GM18519 (cell line): ENCODE data around the gene HPS4.
"Not testable (repeated sequence)": the region's sequence is repeated elsewhere in the genome, so short reads cannot be mapped to it uniquely, and the experiment has no call there.

Experiments
- ATAC-seq: cut with Tn5 transposase; IDR thresholded peaks from one replicate; pipeline ENCODE4 v1.9.1; 2021; ENCODE audit warnings: mild to moderate bottlenecking, moderate library complexity; ENCODE audit not compliant: unreplicated experiment, low FRiP score

HPS4 gene

DNA sequence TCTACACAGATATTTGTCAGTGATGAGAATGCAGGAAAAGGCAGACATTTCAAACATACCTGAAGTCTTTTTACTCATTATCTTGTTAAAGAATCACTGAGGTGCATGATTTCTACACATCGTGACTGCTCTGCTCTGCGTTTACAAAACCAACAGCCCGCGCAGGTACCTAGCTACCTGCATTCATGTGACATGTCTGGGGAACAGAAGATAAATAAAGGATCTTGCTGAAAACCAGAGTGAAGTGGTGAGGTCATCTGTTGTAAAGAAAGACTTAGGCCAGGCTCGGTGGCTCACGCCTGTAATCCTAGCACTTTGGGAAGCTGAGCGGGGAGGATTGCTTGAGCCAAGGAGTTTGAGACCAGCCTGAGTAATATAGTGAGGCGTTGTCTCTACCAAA lies 38.8 kb downstream of the HPS4 start:
- ATAC-seq, result no peak

DNA sequence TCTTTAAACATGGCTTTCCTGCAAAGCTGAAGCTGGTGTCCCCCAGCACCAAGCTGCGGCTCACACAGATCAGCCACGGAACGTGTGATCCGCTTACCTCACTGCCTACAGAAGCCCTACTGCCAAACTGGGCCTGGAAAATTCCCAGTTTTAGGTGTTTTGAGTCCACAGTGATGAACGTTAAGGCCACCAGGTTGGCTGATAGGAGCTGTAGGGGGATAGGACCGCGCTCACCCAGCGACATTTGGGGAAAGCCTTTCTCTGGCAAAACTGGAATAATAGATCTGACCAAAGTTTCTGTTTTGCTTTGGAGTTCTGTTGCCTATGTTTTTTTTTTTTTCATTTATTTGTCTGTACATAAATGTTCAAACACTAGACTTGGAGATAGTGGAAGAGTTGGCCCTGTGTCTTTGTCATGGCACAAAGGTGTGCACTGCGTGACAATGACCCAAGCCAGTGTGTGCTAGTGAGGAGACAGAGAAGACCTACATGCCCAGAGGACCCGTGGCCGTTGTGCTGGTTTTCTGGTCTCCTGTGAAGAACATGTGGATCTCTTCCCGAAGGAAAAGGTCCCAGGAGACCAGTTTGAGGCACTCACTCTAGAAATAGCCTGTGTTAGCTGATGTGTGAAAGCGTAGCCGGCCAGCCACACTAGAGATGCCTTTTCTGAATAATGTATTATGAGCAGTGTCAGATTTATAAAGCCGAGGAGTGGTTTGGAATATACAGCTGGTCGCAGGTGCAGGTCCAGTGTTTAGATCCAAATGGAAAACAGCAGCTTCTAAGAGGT lies 39.5 kb downstream of the HPS4 start:
- no peak for ATAC-seq

DNA sequence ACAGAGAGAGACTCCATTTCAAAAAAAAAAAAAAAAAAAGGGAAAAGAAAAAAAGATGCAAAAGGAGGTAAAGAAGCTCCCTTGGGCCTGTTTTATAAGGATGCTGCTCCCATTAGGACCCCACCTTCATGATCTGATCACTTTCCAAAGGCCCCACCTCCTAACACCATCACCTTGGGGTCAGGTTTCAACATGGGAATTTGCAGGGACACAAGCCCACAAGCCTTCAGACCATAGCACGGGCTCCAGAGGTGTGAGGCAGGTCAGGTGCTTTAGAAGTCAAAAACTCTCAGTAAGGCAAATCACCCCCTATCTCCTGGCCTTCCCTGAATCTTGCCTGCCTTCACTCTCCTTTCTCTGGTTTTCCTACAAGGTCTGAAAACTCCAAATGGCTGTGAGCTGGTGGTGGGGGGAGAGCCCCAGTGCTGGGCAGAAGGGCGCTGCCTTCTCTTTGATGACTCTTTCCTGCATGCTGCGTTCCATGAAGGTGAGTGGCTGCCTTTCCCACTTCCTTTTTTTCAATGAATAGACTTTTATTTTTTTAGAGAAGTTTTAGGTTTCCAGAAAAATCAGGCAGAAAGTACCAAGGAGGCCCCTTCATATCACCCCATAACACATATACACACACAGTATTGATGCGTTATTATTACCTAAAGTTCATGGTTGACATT lies 41.4 kb downstream of the HPS4 start:
- ATAC-seq, result no peak

DNA sequence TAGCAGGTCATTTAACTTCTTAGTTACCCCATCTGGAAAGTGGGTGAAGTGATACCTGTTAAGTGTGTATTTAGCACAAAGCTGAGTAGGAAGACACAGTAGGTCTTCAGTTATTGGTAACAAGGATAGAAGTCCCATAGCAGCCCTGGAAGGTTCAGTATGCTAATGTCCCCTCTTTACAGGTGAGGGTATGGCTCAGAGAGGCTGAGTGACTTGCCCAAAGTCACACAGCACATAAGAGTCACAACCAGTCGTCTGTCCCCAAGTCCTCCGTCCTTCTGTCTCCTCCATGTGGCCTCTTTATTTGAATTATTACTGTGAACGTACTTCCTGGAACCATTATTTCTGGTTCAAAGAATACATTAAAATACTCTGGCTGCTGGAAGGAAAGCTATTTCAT lies 44.0 kb downstream of the HPS4 start:
- no peak for ATAC-seq

DNA sequence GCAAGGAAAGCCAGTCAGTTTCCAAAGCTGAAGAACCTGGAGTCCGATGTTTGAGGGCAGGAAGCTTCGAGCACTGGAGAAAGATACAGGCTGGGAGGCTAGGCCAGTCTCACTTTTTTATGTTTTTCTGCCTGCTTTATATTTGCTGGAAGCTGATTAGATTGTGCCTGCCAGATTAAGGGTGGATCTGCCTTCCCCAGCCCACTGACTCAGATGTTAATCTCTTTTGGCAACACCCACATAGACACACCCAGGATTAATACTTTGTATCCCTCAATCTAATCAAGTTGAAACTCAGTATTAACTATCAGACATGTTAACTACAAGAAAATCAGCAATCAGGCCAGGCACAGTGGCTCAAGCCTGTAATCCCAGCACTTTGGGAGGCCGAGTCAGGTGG lies 44.8 kb downstream of the HPS4 start:
- not testable (repeated sequence) for ATAC-seq

DNA sequence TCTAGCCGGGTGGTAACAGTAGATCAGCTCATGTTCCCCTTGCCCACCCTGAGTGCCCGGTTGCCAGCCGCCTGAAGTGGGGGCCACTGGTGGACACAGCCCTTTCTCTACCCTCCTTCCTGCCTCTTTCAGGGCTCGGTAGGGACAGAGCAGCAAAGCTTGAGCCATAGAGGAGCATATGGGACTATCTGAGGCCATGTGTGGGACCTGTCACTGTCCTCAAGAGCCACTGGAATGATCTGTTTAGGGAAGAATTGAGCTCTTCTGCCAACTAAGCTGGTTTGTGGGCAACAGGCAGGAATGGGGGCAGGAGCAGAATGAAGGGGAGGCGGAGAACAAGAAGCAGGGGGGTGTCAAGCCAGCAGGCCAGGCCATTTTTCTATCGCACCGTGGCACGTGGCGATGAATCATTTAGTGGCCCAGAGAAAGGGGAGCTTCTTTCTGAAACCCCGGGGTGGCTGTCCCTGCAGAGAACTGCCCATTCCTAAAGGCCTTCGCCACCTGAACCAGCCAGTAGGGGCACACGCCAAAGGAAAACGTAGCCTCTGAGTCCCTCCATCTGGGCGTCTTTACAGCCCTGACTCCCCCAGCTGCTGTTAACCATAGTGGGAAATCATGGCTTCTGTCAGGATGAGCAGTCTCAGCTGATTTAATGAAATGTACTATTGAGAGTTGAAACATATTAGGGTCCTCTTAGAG lies 45.7 kb downstream of the HPS4 start:
- no peak for ATAC-seq

DNA sequence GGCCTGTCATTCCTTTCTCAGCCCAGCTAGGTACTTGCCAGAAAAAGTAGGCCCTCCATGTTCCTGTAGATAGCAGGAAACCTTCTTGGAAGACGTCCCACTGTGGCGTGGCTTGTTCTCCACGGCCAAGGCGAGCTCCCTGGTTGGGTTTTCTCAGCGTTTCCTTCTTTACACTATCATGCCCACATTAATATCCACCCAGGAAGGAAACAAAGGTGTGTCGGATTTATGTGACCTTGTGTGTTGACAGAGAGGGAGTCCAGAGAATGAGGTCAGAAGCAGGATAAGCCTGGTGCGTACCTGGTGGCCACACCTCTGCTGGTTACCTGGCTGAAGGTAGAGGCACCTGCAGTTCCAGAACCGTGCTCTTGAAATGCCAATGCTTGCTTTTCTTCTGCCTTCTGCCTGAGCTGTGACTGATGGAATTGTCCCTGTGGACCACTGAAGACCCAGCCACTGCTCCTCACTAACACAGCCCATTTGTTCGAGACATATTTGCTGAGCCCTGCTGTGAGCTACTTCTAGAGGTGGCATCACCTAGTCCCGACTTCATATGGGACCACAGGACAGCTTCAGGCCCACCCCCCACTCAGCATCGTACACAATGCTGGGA lies 46.6 kb downstream of the HPS4 start:
- ATAC-seq, result no peak

DNA sequence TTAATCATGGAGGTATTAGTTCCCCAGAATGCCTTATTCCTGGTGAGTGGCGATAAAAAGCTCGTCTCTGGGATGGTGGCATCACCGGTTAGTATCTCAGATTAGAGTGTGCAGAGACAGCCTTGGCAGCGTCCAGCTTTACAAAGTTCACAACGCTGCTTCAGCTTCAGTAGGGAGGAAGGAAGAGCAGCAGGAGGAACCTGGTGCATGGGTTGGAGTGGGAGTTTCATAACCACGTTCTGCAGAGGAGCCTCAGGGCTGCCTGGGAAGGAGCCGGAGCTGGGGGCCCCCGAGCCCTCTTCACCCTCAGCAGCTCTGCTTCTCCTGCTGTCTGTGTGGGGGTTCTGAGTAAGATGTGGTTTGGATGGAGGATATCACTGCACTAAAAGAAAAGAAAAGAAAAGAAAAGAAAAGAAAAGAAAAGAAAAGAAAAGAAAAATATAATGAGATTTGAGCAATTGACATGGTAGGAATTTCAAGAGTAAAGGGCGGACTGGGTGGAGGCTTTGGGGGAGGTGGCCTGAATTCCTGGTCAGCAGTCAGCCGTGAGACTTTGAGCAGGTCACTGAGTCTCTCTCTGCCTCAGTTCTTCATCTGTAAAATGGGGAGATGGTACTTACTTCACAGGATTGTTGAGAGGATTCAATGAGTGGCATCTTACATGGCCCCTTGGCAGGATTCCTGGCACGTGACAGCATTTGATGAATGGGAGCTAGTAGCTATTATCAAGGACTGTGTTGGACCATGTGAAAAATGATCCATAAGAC lies 48.1 kb downstream of the HPS4 start:
- no peak for ATAC-seq

DNA sequence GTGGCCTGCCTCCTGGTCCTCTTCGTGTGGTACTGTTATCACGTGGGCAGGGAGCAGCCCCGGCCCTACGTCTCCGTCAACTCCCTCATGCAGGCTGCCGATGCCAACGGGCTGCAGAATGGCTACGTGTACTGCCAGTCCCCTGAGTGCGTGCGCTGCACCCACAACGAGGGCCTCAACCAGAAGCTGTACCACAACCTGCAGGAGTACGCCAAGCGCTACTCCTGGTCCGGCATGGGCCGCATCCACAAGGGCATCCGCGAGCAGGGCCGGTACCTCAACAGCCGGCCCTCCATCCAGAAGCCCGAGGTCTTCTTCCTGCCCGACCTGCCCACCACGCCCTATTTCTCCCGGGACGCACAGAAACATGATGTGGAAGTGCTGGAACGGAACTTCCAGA lies 49.8 kb downstream of the HPS4 start:
- no peak for ATAC-seq

DNA sequence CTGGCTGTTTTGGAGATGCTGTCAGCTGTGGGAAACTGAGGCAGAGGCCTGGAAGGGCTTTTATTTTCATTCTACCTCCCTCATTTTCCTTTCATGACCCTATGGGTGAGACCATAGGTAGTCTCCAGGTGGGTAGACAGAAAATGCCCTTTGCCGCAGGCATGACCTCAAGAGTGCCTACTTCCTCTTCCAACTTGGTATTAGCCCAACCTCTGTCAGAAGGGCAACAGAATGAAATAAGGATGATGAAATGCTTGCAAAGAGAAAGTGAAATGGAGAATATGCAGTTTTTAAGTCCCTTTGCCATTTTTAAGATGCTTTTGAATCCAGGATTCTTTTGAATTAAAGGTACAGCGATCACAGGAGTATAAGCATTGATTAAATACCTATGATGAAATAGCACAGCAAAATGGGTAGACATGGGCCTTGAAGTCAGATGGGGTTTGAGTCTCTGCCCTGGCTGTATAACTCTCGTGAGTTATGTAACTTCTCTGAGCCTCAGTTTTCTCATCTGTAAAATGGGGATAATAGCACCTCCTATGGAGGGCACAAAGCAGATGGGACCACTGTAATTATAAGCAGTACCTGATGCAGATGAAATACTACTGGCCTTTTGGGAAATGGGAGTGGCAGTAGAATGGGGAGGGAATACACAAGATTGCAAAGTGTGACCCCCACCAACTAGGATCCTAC lies 50.8 kb downstream of the HPS4 start:
- no peak for ATAC-seq

DNA sequence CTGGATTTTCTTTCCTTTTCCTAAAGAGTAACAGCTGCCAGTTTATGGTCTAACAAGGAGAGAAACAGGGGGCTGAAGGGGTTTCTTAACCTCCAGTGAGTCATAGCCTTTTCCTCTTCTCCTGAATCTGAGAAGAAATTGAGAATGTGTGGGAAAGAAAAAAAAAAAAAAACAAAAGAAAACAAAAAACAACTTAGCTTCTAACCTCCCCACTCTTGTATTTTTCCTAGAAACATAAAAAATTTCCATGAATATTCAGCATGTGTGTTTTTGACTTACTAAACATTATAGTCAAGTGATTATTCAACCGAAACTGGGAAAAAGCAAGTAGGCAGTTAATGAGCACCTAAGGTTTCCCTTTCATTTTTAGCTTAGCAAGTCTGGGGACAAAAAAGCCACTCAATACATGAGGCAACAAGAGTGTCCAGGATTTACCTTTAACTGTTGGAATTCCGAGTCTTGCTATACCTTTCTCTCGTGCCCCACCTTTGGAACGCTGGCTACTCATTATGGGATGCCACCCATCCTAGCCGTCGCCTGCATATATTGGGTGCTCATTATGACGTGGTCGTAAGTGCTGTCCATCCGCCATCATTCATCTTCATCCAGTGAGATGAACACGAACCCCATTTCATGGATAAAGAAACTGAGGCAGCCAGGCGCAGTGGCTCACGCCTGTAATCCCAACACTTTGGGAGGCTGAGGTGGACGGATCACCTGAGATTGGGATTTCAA lies 52.2 kb downstream of the HPS4 start:
- ATAC-seq, result no peak

DNA sequence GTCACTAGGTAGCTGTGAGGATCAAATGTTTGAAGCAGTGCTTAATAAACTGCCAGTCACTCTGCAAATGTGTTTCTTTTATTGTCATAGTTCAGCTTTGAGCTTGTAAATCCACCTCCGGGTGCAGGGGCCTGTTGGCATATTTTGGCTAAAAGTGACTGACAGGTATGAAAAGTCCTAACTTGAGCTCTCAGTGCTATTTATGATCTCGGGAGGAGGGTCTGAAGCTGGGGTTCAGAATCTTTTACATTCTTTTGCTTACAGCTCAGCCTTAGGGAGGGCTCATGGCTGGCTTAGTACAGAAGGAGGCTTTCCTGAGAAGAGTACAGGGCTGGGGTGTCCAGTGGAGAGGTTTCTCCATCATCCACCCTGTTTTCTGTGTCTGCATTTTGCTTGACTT lies 53.0 kb downstream of the HPS4 start:
- ATAC-seq, result no peak

DNA sequence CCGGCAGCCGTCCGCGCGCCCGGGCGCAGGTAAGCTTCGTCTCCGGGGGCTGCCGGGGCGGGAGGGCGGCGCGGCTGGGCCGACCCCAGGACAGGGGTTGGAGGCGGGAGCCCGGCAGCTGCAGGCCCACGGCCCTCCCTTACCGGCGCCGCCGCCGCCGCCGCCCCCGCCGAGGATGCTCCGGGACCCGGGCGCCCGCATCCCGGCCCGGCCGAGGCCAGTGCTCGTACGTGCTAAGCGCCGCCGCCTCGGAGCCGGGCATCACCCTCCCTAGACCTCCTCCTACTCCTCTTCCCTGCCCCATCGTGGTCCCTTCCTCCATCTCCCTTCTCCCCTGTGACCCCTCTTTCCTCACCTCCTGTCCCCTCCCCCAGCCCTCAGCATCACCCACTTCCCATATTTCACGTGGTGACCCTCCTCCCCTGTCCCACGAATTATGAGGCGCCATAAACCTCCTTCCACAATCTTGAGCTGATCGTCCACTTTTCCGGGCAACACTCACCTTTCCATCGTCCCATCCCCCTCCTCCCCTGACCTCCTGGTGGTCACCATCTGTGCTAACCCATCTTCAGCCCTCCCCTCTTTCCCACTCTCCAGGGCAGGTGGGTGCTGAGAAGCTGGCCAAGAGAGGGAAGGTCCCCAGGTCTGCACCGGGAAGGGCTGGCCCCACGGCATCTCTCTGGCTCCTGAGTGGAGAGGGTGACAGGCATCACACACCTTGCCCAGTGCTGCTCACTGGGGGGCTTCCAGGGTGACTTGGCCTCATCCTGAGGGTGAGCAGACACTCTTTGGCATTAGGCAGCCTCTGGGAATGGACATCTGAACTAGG lies 53.9 kb downstream of the HPS4 start:
- no peak for ATAC-seq

DNA sequence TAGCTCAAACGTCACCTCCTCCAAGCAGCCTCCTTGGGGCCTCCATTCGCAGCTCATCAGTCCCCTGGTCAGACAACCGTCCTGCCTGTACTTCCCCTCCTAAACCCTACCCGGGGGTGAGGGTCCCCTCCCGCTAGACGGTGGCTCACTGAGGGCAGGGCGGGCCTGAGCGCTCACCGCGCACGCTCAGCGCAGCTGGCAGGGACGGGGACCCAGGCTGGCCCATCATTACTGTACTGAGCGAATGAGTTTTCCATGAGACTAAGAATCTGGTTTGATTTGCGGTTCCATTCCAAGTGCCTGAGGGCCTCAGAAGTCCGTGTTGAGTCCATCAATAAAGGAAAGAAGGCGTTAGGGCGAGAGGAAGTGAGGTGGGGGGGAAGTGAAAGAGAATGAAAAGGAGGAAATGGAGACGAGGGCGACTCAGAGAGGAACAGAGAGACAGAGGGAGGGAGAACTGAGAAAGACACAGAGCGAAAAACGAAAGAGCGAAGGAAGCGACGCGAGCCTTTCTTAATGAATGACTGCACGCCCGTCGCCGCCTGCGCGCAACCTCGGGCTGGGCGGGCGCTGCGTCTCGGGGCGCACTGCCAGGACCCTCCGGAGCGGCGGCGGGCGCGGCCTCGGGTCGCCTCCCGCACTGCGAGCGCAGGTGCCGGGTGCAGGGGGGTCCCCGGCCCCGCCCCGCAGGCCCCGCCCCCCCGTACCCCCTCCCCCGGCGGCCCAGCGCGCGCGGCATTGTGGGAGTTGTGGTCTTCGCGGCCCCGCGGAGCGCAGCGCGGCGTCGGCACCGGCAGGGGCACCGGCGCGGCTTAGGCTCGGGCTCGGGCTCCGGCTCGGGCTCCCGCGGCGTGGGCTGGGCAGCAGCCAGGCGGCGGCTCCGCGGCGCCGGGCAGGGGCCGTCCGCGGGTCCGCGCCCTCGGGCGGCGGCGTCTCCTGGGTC lies 54.8 kb downstream of the HPS4 start, which contains the start of gene ASPHD2:
TSS of gene ASPHD2 (plus strand) at position 746 of the 943 bp plus-strand sequence. CDS start 4,356 bp downstream, outside the sequence.
- peak; percentile 52 for ATAC-seq

DNA sequence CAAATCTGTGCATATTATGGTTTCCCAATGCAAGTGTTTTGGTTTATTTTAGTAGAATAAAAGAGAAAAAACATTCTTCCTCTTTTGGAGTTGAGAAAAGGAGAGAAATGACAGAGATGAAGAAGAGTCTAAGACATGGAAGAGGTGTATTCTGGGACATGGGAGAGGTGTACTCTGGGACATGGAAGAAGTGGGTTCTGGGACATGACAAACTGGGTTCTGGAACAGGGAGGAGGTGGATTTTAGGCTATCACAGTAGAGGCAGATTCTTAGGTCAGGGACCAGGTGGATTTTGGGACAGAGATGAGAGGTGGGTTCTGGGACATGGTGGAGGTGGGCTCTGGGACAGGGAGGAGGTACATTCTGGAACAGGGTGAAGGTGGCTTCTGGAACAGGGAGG lies 56.7 kb downstream of the HPS4 start:
- no peak for ATAC-seq

DNA sequence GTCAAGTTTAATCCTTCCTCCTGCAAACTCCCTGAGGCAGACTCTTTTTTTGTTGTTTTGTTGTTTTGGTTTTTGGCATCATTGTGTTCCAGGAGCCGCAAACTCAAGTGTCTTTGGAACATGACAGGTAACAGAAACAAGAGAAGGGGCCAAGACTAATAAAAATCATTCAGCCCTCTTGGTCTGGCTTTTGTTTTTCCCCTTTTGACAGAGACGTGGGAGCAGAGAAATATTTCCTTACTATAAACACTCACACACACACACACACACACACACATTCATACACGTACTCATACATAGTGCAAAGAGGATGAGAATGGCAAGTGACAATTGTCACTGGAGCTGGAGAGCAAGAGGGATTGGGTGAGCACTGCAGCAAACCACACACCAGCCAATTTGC lies 65.0 kb downstream of the HPS4 start:
- ATAC-seq, result no peak

DNA sequence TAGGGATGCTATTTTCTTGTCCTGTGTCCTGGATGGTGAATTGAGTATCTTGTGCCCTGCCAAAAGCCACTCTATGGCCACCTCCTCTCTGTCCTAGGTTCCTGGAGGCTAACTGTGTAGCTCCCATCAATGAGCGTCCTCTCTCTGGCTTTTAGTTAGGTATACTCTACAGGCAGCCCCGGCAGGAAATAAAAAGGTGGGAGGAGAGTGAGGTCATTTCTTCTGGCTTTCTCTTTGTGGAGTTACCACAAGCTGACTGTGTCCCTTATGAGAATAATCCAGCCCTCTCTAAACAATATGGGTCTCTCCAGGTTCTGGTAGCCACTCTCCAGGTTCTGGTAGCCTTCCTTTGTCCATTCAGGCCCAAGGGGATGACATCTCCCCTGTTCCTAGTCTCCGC lies 66.2 kb downstream of the HPS4 start:
- no peak for ATAC-seq
